Nephron (organoid): ENCODE data around the gene RELCH.

ENCODE experiments used
- H3K27ac Mint-ChIP-seq, 3 experiments: 2 replicates each; pipeline ENCODE4 v1.8.0; 2020; ENCODE audit warnings: mixed read lengths in 3 of 3, mild to moderate bottlenecking in 2 of 3, moderate library complexity in 1 of 3
- H3K27me3 Mint-ChIP-seq: 2 replicates; pipeline ENCODE4 v1.8.0; 2021; ENCODE audit warnings: low read depth, mild to moderate bottlenecking, moderate library complexity, mixed read lengths
- H3K36me3 Mint-ChIP-seq: 2 replicates; pipeline ENCODE4 v1.8.0; 2020; ENCODE audit warnings: low read depth, mixed read lengths
- H3K4me1 Mint-ChIP-seq: 2 replicates; pipeline ENCODE4 v1.8.0; 2020; ENCODE audit warnings: mixed read lengths
- H3K4me3 Mint-ChIP-seq, 3 experiments: 2 replicates each; pipeline ENCODE4 v1.8.0; 2020; ENCODE audit warnings: mild to moderate bottlenecking in 3 of 3, mixed read lengths in 3 of 3, moderate library complexity in 2 of 3
- H3K9me3 Mint-ChIP-seq: 2 replicates; pipeline ENCODE4 v1.8.0; 2020; ENCODE audit warnings: mixed read lengths
- TF ChIP-seq, protein P1 (sequence below), 3 experiments: fragments of 200-600 bp; sonication (generic); IDR thresholded peaks; one replicate each; pipeline ENCODE4 v1.5.0; 2021; ENCODE audit warnings: antibody characterized with exemption in 3 of 3; ENCODE audit not compliant: unreplicated experiment in 3 of 3

The RELCH gene

DNA sequence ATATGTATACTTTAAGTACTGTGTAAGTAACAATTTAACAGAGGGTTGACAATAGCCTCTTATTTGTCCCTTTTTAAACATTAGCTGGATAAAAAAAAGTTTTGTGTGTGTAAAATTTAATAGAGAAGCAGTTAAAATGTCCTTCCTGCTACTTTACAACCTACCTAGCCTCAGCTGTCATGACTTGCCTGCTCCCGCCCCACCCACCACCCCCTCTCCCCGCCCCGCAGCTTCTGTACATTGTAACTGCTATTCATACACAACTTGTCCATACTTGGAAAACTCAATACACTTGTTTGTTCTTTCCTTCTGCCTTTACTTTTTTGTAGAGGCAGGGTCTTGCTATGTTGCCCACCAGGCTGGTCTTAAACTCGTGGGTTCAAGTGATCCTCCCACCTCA, 19.5 kb downstream of the RELCH start:
- H3K4me3 Mint-ChIP-seq, result no peak overlapping the region
- TF ChIP-seq, protein P1, sequence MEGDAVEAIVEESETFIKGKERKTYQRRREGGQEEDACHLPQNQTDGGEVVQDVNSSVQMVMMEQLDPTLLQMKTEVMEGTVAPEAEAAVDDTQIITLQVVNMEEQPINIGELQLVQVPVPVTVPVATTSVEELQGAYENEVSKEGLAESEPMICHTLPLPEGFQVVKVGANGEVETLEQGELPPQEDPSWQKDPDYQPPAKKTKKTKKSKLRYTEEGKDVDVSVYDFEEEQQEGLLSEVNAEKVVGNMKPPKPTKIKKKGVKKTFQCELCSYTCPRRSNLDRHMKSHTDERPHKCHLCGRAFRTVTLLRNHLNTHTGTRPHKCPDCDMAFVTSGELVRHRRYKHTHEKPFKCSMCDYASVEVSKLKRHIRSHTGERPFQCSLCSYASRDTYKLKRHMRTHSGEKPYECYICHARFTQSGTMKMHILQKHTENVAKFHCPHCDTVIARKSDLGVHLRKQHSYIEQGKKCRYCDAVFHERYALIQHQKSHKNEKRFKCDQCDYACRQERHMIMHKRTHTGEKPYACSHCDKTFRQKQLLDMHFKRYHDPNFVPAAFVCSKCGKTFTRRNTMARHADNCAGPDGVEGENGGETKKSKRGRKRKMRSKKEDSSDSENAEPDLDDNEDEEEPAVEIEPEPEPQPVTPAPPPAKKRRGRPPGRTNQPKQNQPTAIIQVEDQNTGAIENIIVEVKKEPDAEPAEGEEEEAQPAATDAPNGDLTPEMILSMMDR (IDR thresholded peaks at IDR 0.05; ENCODE audit: unreplicated experiment in 3 of 3), result no peak
- H3K36me3 Mint-ChIP-seq, result peaks cover 20% of the 10 kb centered on the region
- H3K4me1 Mint-ChIP-seq, result no peaks in the 10 kb centered on the region
- no peak overlapping the region for H3K27ac Mint-ChIP-seq
- H3K9me3 Mint-ChIP-seq, result peaks cover 8% of the 10 kb centered on the region
- H3K27me3 Mint-ChIP-seq, result no peaks in the 10 kb centered on the region

DNA sequence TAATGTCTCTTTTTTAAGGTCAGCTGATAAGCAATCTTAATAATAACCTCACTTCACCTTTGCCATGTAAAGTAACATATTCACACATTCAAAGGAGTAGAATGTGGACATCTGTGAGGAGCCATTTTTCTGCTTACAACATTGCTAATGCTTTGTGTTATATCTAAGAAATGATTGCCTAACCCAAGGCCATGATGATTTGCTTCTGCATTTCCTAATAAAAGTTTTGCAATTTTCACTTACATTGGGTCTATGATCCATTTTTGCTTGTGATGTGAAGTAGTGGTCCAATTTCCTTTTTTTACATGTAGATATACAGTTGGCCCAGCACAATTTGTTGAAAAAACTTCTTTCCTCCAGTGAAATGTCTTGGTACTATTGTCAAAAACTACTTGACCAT, 22.0 kb downstream of the RELCH start:
- Mint-ChIP-seq H3K27ac (no peak overlapping the region), H3K36me3 (peaks cover 34% of the 10 kb centered on the region), H3K4me1 (no peaks in the 10 kb centered on the region), H3K27me3 (no peaks in the 10 kb centered on the region), H3K9me3 (peaks cover 8% of the 10 kb centered on the region), H3K4me3 (no peak overlapping the region)
- TF ChIP-seq, protein P1 (IDR thresholded peaks at IDR 0.05; ENCODE audit: unreplicated experiment in 3 of 3), result no peak

DNA sequence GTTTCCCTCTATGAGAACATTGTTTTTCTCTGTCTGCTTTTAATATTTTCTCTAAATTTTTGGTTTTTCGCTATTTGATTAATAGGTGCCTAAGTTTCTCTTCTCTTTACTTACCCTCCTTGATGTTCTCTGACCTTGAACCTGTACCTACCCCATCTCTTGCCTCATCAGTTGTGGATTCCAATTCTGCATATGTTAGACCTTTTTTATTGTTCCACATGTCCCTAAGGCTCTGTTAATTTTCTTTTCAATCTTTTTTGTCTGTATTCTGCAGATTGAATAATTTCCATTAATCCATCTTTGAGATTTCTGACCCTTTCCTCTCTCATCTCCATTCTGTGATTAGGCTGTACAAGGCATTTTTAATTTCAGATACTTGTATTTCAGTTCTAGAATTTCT, 23.1 kb downstream of the RELCH start:
- H3K4me3 Mint-ChIP-seq, result no peak overlapping the region
- no peaks in the 10 kb centered on the region for H3K4me1 Mint-ChIP-seq
- peaks cover 8% of the 10 kb centered on the region for H3K9me3 Mint-ChIP-seq
- H3K27me3 Mint-ChIP-seq, result no peaks in the 10 kb centered on the region
- no peak overlapping the region for H3K27ac Mint-ChIP-seq
- TF ChIP-seq, protein P1 (IDR thresholded peaks at IDR 0.05; ENCODE audit: unreplicated experiment in 3 of 3), result no peak
- H3K36me3 Mint-ChIP-seq, result peaks cover 39% of the 10 kb centered on the region

DNA sequence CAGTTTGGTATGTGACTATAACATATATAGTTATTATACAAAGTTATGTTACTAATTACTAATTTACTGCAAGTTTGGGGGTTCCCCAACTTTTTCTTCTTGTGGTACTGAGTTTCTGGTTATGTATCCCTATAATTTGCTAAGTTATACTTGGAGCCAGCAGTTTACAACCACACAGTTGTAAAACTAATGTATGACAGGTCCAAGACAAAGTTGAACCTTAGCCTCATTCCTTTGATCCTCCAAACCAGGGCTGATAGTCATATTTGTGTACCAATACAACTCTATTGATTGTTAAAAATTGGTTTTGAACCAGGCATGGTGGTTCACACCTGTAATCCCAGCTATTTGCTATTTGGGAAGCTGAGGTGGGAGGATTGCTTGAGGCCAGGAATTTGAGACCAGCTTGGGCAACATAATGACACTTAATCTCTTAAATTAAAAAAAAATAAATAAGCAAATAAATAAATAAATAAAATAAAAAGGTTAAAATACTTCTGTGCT, 24.3 kb downstream of the RELCH start:
- Mint-ChIP-seq H3K27me3 (no peaks in the 10 kb centered on the region), H3K4me1 (no peaks in the 10 kb centered on the region), H3K9me3 (peaks cover 8% of the 10 kb centered on the region), H3K27ac (no peak overlapping the region), H3K4me3 (no peak overlapping the region), H3K36me3 (peaks cover 39% of the 10 kb centered on the region)
- TF ChIP-seq, protein P1 (IDR thresholded peaks at IDR 0.05; ENCODE audit: unreplicated experiment in 3 of 3), result no peak

DNA sequence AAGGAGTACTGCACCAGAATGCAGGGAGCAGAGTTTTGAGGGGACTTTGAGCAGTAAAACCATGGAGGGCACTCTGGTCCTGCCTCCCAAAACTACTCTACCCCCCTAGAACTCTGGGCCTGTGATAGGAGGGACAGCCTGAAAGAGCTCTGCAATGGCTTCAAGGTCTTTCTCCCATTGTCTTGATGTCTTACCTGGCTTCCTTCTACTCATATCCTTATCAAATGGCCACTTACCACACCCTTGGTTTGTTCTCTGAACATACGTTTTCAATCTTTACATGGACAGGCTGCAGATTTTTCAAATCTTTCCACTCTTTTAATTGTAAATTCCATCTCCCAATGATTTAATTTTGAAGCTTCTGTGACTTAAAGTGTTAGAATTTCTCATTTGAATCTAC, 27.7 kb downstream of the RELCH start:
- Mint-ChIP-seq H3K36me3 (peaks cover 29% of the 10 kb centered on the region), H3K27me3 (no peaks in the 10 kb centered on the region), H3K27ac (no peak overlapping the region), H3K4me3 (no peak overlapping the region), H3K9me3 (peaks cover 4% of the 10 kb centered on the region), H3K4me1 (no peaks in the 10 kb centered on the region)
- TF ChIP-seq, protein P1 (IDR thresholded peaks at IDR 0.05; ENCODE audit: unreplicated experiment in 3 of 3), result no peak

DNA sequence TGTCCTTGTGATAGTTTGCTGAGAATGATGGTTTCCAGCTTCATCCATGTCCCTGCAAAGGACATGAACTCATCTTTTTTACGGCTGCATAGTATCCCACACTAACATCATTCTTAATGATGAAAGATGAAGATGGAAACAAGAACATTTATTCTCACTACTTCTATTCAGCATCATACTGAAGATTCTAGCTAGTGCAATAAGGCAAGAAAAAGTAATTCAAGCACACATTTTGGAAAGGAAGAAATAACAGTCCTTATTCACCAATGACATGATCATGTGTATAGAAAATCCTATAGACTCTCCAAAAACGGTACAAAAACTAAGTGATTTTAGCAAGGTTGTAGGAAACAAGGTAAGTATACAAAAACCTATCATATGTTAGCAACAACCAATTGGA, 37.2 kb downstream of the RELCH start:
- Mint-ChIP-seq H3K9me3 (peaks cover 12% of the 10 kb centered on the region), H3K36me3 (peaks cover 61% of the 10 kb centered on the region), H3K4me3 (no peak overlapping the region), H3K27me3 (no peaks in the 10 kb centered on the region), H3K4me1 (no peaks in the 10 kb centered on the region), H3K27ac (no peak overlapping the region)
- TF ChIP-seq, protein P1 (IDR thresholded peaks at IDR 0.05; ENCODE audit: unreplicated experiment in 3 of 3), result no peak
